Testis (tissue), 2 donors: ENCODE results near the gene PHF21A.

Experiments used
- POLR2A ChIP-seq: fragments of 450-650 bp; IDR thresholded peaks from one replicate; pipeline ENCODE4 v1.6.1; 2017; ENCODE audit warnings: antibody characterized with exemption, mild to moderate bottlenecking, moderate library complexity
- TF ChIP-seq, protein P1 (sequence below), 3 experiments: fragments of 450-650 bp in 2 of 3; fragments of 200-600 bp in 1 of 3; sonication (generic) in 1 of 3; IDR thresholded peaks; one replicate each; pipeline ENCODE4 v1.5.1; 2016 to 2019; ENCODE audit warnings: antibody characterized with exemption in 3 of 3, mild to moderate bottlenecking in 2 of 3, moderate library complexity in 1 of 3

DNA sequence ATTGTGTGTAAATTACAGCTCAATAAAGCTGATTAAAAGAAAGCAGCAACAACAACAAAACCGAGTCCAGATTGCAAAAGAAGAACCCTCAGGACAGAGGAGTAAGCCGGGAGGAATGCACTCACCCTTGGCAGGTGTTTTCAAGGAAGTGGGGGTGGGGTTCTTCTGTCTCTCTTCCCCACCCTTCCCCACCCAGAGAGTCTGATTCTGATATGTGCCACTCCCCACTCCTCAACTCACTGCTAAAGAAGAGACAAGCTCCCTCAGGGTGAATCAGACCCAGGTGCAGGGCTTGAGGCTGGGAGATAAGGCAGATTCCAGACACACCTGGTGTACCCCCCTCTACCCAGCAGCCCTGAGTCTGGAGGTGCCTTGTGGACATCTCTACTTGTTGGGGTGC, 38.4 kb upstream of the PHF21A start:
- TF ChIP-seq POLR2A: no peak
- TF ChIP-seq, protein P1, sequence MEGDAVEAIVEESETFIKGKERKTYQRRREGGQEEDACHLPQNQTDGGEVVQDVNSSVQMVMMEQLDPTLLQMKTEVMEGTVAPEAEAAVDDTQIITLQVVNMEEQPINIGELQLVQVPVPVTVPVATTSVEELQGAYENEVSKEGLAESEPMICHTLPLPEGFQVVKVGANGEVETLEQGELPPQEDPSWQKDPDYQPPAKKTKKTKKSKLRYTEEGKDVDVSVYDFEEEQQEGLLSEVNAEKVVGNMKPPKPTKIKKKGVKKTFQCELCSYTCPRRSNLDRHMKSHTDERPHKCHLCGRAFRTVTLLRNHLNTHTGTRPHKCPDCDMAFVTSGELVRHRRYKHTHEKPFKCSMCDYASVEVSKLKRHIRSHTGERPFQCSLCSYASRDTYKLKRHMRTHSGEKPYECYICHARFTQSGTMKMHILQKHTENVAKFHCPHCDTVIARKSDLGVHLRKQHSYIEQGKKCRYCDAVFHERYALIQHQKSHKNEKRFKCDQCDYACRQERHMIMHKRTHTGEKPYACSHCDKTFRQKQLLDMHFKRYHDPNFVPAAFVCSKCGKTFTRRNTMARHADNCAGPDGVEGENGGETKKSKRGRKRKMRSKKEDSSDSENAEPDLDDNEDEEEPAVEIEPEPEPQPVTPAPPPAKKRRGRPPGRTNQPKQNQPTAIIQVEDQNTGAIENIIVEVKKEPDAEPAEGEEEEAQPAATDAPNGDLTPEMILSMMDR (IDR thresholded peaks at IDR 0.05): no peak
